Testis (tissue), 2 donors: ENCODE data around the gene HOXB8.

Experiments used
- POLR2A ChIP-seq: fragments of 450-650 bp; IDR thresholded peaks from one replicate; pipeline ENCODE4 v1.6.1; 2017; ENCODE audit warnings: antibody characterized with exemption, mild to moderate bottlenecking, moderate library complexity
- TF ChIP-seq, protein P1 (sequence below), 3 experiments: fragments of 450-650 bp in 2 of 3; fragments of 200-600 bp in 1 of 3; sonication (generic) in 1 of 3; IDR thresholded peaks; one replicate each; pipeline ENCODE4 v1.5.1; 2016 to 2019; ENCODE audit warnings: antibody characterized with exemption in 3 of 3, mild to moderate bottlenecking in 2 of 3, moderate library complexity in 1 of 3

- TF ChIP-seq, protein P1, sequence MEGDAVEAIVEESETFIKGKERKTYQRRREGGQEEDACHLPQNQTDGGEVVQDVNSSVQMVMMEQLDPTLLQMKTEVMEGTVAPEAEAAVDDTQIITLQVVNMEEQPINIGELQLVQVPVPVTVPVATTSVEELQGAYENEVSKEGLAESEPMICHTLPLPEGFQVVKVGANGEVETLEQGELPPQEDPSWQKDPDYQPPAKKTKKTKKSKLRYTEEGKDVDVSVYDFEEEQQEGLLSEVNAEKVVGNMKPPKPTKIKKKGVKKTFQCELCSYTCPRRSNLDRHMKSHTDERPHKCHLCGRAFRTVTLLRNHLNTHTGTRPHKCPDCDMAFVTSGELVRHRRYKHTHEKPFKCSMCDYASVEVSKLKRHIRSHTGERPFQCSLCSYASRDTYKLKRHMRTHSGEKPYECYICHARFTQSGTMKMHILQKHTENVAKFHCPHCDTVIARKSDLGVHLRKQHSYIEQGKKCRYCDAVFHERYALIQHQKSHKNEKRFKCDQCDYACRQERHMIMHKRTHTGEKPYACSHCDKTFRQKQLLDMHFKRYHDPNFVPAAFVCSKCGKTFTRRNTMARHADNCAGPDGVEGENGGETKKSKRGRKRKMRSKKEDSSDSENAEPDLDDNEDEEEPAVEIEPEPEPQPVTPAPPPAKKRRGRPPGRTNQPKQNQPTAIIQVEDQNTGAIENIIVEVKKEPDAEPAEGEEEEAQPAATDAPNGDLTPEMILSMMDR (IDR thresholded peaks at IDR 0.05): no peak
- no peak for TF ChIP-seq POLR2A
Measured at GRCh38 chr17:48590607-48591161, 24.4 kb downstream of the HOXB8 start.
